HG02970 (cell line): Measurements from ENCODE around the gene GATA6.

Source experiments
- ATAC-seq: cut with Tn5 transposase; IDR thresholded peaks from one replicate; pipeline ENCODE4 v1.9.1; 2021; ENCODE audit warnings: mild to moderate bottlenecking, moderate library complexity, moderate number of reproducible peaks; ENCODE audit not compliant: unreplicated experiment, low FRiP score

Gene GATA6

GRCh38 chr18:22165603-22166068 lies 3.8 kb upstream of the GATA6 start:
- ATAC-seq, result no peak

GRCh38 chr18:22166069-22166950 lies 3.1 kb upstream of the GATA6 start:
- no peak for ATAC-seq

DNA sequence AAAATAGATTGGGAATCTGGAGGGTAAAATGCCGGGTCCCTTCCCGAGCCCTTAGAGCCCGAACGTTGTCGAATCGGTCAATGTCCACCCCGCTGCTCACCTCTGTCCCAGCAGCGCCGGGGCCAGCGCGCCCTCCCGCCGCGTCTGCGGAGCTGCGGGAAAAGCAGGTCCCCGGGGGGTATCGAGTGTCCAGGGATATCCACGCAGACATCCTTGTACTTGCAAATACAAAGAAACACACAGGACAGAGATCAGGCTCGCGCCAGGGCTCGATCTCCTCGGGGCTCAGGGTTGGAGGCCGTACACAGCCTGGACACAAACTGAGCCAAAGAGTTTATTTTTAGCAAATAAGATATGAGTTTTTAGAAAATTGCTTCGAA lies 2.3 kb upstream of the GATA6 start:
- ATAC-seq, result no peak

- ATAC-seq, result no peak
These were observed 1.7 kb upstream of the GATA6 start for GRCh38 chr18:22167471-22168241.

DNA sequence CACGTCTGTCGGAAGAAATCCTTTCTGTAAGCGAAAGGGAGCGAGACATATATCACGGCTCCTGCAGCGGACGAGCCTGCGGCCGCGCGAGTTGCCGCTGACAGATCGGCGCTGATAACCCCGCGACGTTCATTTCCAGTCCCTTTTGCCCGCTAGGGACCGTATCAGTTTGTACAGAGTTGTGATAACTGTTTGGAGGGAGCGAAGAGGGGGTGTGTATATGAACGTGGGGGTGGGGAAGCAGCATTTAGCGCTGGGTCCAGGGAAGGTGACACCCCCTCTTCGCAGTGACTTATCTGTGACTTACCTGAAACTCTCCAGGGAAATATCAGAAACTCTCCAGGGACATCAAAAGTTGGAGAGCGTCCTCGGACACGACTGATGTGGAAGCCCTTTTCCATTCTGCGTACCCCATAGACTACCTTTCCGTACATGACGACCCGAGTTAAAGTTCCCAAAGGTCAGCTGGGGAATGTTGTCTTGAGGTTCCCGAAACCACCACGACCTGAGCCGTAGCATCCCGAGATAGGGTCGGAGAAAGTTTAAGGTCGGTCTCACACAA lies 948 bp upstream of the GATA6 start:
- ATAC-seq, result no peak

DNA sequence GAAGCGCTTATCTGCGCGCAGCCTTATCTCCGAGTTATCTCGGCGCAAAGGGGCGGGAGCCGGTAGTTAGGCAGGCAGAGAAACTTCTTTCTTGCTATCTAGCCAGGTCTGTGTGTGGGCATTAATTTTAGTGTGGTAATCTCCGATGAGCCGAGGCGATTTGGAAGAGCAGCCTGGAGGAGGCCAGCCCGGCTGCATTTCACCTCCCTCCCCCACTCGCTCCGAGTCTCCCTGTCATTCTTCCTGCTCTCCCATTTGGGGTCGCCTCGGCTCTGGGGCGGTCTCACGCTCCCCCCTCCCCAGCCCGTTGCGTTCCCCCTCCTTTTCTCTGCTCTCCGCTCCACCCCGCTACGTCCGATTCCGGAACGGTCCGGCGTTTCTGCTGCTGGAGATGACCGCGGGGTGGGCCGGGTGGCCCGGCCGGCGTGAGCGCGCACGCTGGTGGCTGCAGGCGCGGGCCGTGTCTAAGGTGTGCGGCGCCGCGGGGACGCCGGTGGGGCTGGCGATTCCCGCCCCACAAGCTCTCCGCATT lies 566 bp downstream of the GATA6 start:
- no peak for ATAC-seq

DNA sequence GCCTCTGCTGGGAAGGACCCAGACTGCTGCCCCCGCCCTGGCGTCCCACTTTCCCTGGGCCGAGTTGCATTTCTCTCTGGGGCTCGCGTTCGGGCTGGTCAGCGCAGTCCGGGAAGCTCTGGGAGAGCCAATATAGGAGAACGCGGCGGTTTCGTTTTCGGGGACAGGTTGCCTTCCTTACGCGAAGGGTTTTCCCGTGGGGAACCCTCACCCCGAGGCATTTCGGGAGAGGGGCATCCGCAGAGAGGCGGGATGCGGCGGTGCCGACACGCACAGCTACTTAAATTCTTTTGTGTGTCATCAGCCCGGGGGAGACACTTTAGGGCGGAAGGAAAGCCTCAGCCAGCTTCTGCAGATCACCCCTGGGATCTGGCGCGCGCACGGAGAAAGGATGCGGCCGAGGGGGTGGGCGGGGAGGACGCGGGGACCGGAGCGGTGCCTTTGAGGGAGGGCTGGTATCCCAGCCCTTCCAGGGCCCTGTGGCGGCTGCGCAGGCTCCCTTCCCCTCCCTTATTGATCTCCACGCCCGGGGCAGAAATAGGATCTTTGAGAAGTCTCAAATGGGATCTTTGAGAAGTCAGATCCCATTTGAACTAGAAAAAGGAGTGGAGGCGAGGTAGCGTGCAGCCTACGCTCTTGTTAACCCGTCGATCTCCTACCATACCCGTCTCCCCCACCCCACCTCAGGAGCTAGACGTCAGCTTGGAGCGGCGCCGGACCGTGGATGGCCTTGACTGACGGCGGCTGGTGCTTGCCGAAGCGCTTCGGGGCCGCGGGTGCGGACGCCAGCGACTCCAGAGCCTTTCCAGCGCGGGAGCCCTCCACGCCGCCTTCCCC lies 1.2 kb downstream of the GATA6 start:
- ATAC-seq, result no peak

DNA sequence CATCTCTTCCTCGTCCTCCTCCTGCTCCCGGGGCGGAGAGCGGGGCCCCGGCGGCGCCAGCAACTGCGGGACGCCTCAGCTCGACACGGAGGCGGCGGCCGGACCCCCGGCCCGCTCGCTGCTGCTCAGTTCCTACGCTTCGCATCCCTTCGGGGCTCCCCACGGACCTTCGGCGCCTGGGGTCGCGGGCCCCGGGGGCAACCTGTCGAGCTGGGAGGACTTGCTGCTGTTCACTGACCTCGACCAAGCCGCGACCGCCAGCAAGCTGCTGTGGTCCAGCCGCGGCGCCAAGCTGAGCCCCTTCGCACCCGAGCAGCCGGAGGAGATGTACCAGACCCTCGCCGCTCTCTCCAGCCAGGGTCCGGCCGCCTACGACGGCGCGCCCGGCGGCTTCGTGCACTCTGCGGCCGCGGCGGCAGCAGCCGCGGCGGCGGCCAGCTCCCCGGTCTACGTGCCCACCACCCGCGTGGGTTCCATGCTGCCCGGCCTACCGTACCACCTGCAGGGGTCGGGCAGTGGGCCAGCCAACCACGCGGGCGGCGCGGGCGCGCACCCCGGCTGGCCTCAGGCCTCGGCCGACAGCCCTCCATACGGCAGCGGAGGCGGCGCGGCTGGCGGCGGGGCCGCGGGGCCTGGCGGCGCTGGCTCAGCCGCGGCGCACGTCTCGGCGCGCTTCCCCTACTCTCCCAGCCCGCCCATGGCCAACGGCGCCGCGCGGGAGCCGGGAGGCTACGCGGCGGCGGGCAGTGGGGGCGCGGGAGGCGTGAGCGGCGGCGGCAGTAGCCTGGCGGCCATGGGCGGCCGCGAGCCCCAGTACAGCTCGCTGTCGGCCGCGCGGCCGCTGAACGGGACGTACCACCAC lies 2.1 kb downstream of the GATA6 start:
- ATAC-seq, result no peak

DNA sequence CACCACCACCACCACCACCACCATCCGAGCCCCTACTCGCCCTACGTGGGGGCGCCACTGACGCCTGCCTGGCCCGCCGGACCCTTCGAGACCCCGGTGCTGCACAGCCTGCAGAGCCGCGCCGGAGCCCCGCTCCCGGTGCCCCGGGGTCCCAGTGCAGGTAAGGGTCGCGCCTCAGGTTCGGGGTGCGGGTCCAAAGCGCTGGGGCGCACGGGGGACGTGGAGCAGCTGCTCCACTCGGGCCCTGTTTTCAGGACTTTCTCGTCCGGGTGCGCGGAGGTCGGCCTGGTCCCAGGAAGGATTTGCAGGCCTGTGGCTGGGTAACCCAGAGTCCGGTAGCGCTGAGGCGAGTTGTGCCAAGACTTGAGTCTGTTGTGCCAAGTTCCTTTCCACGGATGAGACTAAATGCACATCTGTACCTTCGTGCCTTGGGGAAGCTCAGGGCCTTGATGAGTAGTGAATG lies 2.8 kb downstream of the GATA6 start:
- ATAC-seq, result no peak

GRCh38 chr18:22172594-22173049 lies 3.2 kb downstream of the GATA6 start:
- ATAC-seq, result no peak

GRCh38 chr18:22173221-22173927 lies 4.0 kb downstream of the GATA6 start:
- ATAC-seq, result no peak

- ATAC-seq, result no peak
These were observed 4.5 kb downstream of the GATA6 start for GRCh38 chr18:22173928-22174301.

DNA sequence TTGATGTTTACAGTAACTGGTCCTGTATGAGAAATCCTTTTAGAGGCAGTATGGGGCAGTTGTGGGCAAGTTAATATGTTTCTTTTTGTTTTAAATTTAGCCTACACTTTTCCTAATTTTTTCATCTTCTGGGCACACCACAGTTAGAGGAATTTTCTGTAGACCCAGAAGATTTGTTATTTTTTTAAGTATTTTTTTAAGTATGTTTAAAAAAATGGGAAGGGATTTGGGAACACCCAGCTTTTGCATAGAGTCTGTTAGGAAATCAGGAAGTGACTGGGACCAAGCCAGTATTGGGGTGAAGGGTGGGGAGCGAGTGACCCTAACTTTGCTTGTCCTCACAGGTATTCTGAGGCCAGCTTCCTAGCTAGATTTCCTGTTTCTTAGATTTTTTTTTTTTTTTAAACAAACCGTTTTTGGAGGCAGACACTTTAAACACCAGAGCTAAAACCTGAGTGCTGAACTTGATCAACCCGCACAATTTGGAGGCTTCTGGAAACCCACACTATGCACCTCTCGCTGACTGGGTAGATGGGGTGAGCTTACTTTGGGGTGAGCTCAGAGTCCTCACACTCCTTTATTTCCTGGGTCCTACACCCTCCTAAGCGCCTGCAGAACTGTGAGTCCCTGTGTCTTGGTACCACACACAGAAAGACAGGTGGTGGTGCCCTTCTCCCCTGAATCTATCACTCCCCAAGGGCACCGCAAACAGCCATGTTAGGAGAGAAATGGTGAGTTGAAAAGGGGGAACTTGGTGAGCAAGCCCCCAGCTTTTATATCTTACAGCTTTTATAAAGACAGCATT lies 5.2 kb downstream of the GATA6 start:
- ATAC-seq, result no peak

DNA sequence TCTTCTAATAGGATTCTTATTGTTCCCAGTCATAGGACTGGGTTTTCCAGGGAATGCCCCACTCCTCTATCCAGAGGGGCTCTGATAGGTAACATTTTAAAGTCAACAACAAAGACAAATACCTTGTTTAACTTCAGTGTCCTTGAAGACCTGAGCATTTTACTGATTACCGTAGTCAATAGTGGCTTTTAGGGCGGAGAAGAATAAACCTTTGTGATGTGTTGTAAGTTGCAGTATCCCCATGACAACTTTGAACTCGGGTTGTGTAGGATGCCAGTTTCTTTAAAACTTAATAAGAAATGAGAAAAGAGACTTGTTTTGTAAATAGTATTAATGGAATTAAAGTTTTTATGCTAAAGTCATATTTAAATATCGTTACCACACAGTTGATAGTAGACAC lies 6.0 kb downstream of the GATA6 start:
- ATAC-seq, result no peak

DNA sequence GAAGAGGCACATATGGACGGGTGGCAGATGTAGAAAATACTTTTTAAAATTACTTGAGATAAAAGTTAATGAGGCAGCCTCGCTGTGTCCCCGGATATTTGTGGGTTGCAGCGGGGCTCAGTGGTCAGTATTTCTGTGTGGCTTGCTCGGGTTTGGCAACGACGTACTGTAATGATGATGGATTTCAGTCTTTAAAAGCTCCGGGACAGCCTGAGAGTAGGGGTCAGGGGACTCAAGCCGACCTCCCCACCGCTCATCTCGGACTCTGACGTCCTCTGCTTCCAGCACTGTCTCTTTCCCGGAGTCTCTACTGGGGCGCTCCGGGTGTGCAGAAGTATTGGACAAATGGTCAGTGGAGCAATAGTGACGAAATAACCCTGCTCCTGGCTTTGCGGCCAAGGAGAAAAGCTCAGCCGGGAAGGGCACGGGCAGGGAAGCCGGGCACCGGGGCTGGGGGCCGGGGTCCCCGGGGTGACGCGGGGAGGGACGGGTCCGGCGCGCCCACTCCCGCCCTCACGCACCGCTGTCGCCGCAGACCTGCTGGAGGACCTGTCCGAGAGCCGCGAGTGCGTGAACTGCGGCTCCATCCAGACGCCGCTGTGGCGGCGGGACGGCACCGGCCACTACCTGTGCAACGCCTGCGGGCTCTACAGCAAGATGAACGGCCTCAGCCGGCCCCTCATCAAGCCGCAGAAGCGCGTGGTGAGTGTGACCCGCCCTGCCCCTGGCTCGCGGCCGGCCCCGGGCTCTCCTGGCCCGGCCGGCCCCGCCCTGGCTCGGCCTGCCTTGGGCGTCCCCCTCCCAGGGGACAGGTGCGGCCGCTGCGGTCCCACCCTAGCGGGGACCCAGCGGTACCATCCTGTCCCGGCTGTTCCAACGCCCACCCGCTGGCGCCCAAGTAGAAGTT lies 7.3 kb downstream of the GATA6 start:
- ATAC-seq, result no peak

- no peak for ATAC-seq
These were observed 8.0 kb downstream of the GATA6 start for GRCh38 chr18:22177327-22177871.
